GM12878 (cell line): Measurements from ENCODE around the gene RAB22A. TPM values are rescaled to one million over a fixed set of nuclear protein-coding genes. Genes with fewer than 3 reads are reported as not detected.

Experiments
- ATAC-seq: fragments of 200-7000 bp; cut with Tn5 transposase; 3 replicates; pipeline ENCODE4 v1.9.1; 2020; ENCODE audit warnings: mild to moderate bottlenecking, moderate library complexity
- BruUV-seq: library from RNA; stranded (reverse); fragments of 400-500 nt; replicated peaks from 2 replicates; lab custom pipeline; 2021; lab: Mats Ljungman, UMichigan
- CTCF ChIA-PET: fragments of 300-600 bp; sonication (Branson Sonifier 250); formaldehyde crosslinking; extraction: SDS; loops from one replicate; lab custom pipeline; 2021; ENCODE audit warnings: inconsistent platforms; lab: Yijun Ruan, JAX
- POLR2A ChIA-PET: fragments of 350-600 bp; formaldehyde crosslinking; extraction: SDS; loops from one replicate; lab custom pipeline; 2021; ENCODE audit warnings: inconsistent platforms; lab: Charles Lee
- RAD21 ChIA-PET: fragments of 300-600 bp; sonication (Branson Sonifier 250); formaldehyde crosslinking; loops from one replicate; lab custom pipeline; 2023; ENCODE audit warnings: antibody characterized with exemption; ENCODE audit not compliant: unreplicated experiment; lab: Charles Lee
- SMC1A ChIA-PET: fragments of 300-600 bp; sonication (Branson Sonifier 250); formaldehyde crosslinking; loops from one replicate; lab custom pipeline; 2023; ENCODE audit not compliant: unreplicated experiment, uncharacterized antibody; lab: Charles Lee
- DNase-seq: peaks from one replicate; pipeline ENCODE4 v3.0.0-alpha.2; 2011; ENCODE audit warnings: low read depth, low spot score
- FAIRE-seq: peaks from 3 replicates; lab custom pipeline; 2011; peaks lifted over from hg19 to GRCh38; lab: Jason Lieb, UNC
- H2AFZ ChIP-seq: 2 replicates; pipeline ENCODE4 v1.6.0; 2011; ENCODE audit warnings: low read depth, low read length, control low read depth; ENCODE audit not compliant: control insufficient read depth
- H3K27ac ChIP-seq: 2 replicates; pipeline ENCODE4 v1.5.1; 2011; ENCODE audit warnings: control low read depth; ENCODE audit not compliant: control insufficient read depth, insufficient read depth
- H3K27me3 ChIP-seq, 2 experiments: replicated peaks in 1 of 2; 2 replicates each; pipeline versions ENCODE4 v1.6.0 to v1.6.1; 2011; ENCODE audit warnings: low read length in 1 of 2; ENCODE audit not compliant: control insufficient read depth in 2 of 2, insufficient read depth in 2 of 2
- H3K36me3 ChIP-seq, 2 experiments: 2 replicates each; pipeline ENCODE4 v1.5.1; 2011; ENCODE audit warnings: low read length in 1 of 2; ENCODE audit not compliant: control insufficient read depth in 2 of 2, insufficient read depth in 2 of 2
- H3K4me1 ChIP-seq: 2 replicates; pipeline ENCODE4 v1.6.1; 2011; ENCODE audit warnings: mild to moderate bottlenecking, low read length, moderate library complexity, mixed read lengths; ENCODE audit not compliant: control insufficient read depth, insufficient read depth
- H3K4me2 ChIP-seq: 2 replicates; pipeline ENCODE4 v1.6.0; 2011; ENCODE audit warnings: control low read depth; ENCODE audit not compliant: control insufficient read depth, insufficient read depth
- H3K4me3 ChIP-seq: fragments of 200-600 bp; sonication (generic); 2 replicates; pipeline ENCODE4 v1.5.1; 2016
- H3K79me2 ChIP-seq: 2 replicates; pipeline ENCODE4 v1.6.0; 2011; ENCODE audit warnings: low read length; ENCODE audit not compliant: control insufficient read depth, insufficient read depth
- H3K9ac ChIP-seq: 2 replicates; pipeline ENCODE4 v1.8.0; 2011; ENCODE audit warnings: low read length, control low read depth, mixed read lengths; ENCODE audit not compliant: control insufficient read depth, insufficient read depth
- H3K9me3 ChIP-seq: replicated peaks from 3 replicates; pipeline ENCODE4 v1.5.1; 2011; ENCODE audit warnings: mild to moderate bottlenecking, low read length; ENCODE audit not compliant: control insufficient read depth, insufficient read depth
- H4K20me1 ChIP-seq: 2 replicates; pipeline ENCODE4 v1.6.0; 2011; ENCODE audit not compliant: control insufficient read depth, insufficient read depth
- ATF7 ChIP-seq: fragments of 450-650 bp; IDR thresholded peaks from 2 replicates; pipeline ENCODE4 v1.6.1; 2016; ENCODE audit warnings: low read depth, mild to moderate bottlenecking
- CHD1 ChIP-seq: IDR thresholded peaks from 2 replicates; pipeline ENCODE4 v1.6.1; 2012; ENCODE audit warnings: low read depth, low read length, improper control_type of control experiment
- KAT2A ChIP-seq: conservative IDR thresholded peaks from 2 replicates; pipeline ENCODE4 v1.6.1; 2011; ENCODE audit warnings: low read depth, low read length; ENCODE audit not compliant: control insufficient read depth
- MAX ChIP-seq: IDR thresholded peaks from 2 replicates; pipeline ENCODE4 v1.6.1; 2012; ENCODE audit warnings: low read depth, low read length, improper control_type of control experiment
- MTA3 ChIP-seq: IDR thresholded peaks from 2 replicates; pipeline ENCODE4 v1.6.1; 2012; ENCODE audit warnings: low read length, inconsistent platforms, borderline replicate concordance
- MYB ChIP-seq: fragments of 150-350 bp; IDR thresholded peaks from 2 replicates; pipeline ENCODE4 v1.6.1; 2014; ENCODE audit warnings: mild to moderate bottlenecking, low read depth, low read length, borderline replicate concordance
- POLR2AphosphoS2 ChIP-seq: IDR thresholded peaks from 2 replicates; pipeline ENCODE4 v1.6.1; 2011; ENCODE audit warnings: low read depth, mild to moderate bottlenecking, low read length, improper control_type of control experiment, moderate library complexity
- RB1 ChIP-seq: fragments of 450-650 bp; formaldehyde crosslinking; IDR thresholded peaks from 2 replicates; pipeline ENCODE4 v1.6.1; 2017; ENCODE audit warnings: mild to moderate bottlenecking, borderline replicate concordance
- TCF12 ChIP-seq: IDR thresholded peaks from 2 replicates; pipeline ENCODE4 v1.6.1; 2011; ENCODE audit warnings: low read depth, mild to moderate bottlenecking, low read length
- WRNIP1 ChIP-seq: IDR thresholded peaks from 2 replicates; pipeline ENCODE4 v1.6.1; 2011; ENCODE audit warnings: low read depth, low read length, improper control_type of control experiment, borderline replicate concordance
- WGBS: methylation state at CpG from one replicate; pipeline ENCODE4 v1.1.6; 2016; ENCODE audit warnings: low lambda C conversion rate; ENCODE audit not compliant: insufficient replicate concordance, insufficient coverage; ENCODE audit errors: missing lambda C conversion rate; 5-methylcytosine and 5-hydroxymethylcytosine counted together
- in situ Hi-C: fragments of 300-500 bp; cut with MboI; formaldehyde crosslinking; loops from 9 replicates; pipeline ENCODE4 v1.14.3; 2018; ENCODE audit warnings: mixed read lengths
- intact Hi-C: fragments of 100-400 bp; cut with micrococcal nuclease; formaldehyde crosslinking; loops from one replicate; pipeline ENCODE4 v1.14.2; 2022; ENCODE audit not compliant: unreplicated experiment
- polyA plus RNA-seq, 11 experiments: library from polyadenylated mRNA; depleted of rRNA in 4 of 11; unstranded in 6 of 11; stranded (reverse) in 5 of 11; fragments of >200 nt; fragmentation: Nextera tagmentation in 4 of 11; fragmentation: Illumina TruSeq in 1 of 11; extraction: Ambion mirVana in 4 of 11; extraction: Trizol in 1 of 11; gene quantifications; 1 replicate in 1 of 11; 2 replicates in 10 of 11; pipeline versions ENCODE4 v1.2.1 to v1.2.3, GENCODE V29; 2011 to 2016; ENCODE audit warnings: inconsistent platforms in 2 of 11, missing spikeins in 2 of 11, low read depth in 1 of 11
- total RNA-seq, 4 experiments: library from RNA; depleted of rRNA in 3 of 4; stranded (reverse); fragments of >200 nt in 3 of 4; fragmentation: Illumina TruSeq in 1 of 4; extraction: Trizol in 1 of 4; gene quantifications; 2 replicates each; pipeline versions ENCODE4 v1.2.1 to v1.2.3, GENCODE V29; 2013 to 2021

RAB22A gene
- total and polyA plus RNA-seq, 10 of the 15 experiments (the other 5 are each of a cell fraction or from before 2014, with no cell fraction given), result 2.7 to 12.0 (median 10.0) TPM

GRCh38 chr20:58392286-58392685, 82.8 kb downstream of the RAB22A start:
- Histone ChIP-seq H3K79me2 (peaks cover 77% of the 10 kb centered on the region), H3K27me3 (no peaks in the 10 kb centered on the region), H3K9ac (no peak overlapping the region), H3K4me1 (peaks cover 16% of the 10 kb centered on the region), H3K9me3 (no peaks in the 10 kb centered on the region; the same call in 2 of the 3 replicates), H3K36me3 (peaks cover 0 to 12% of the 10 kb centered on the region in 2 experiments; a peak in 1 of 4 replicates), H3K4me2 (peak overlapping the region; percentile 94), H2AFZ (no peak overlapping the region), H3K27ac (no peak overlapping the region), H4K20me1 (peaks cover 6% of the 10 kb centered on the region), H3K4me3 (peak overlapping the region; percentile 17; the same call in 1 of the 2 replicates)
- no TSS peak for BruUV-seq
- in situ Hi-C loops, result loop anchor here (10.0 kb wide), 3 partner anchors 263 to 997 kb away; partner anchors contain the start of genes RBM38 and STX16
- RAD21 ChIA-PET, result no interaction called here
- SMC1A ChIA-PET, result interaction anchor here (1.0 kb wide), 2 partner anchors 28 to 67 kb away, joined by 3 read pairs; no protein-coding TSS in a partner anchor
- TF ChIP-seq MTA3, result no peak
- no peak for TF ChIP-seq CHD1
- no peak for TF ChIP-seq WRNIP1
- no peak for TF ChIP-seq MYB
- no peak for TF ChIP-seq TCF12
- TF ChIP-seq ATF7, result peak; percentile 79
- TF ChIP-seq RB1, result no peak
- WGBS, result 60% methylated on average over 4 of the region's 4 CpGs
- CTCF ChIA-PET, result interaction anchor here (0.7 to 1.3 kb wide), 3 partner anchors 8 to 56 kb away, joined by 3 read pairs; no protein-coding TSS in a partner anchor
- intact Hi-C loops, result no loop called here
- ATAC-seq (no peak), DNase-seq (no peak), FAIRE-seq (no peak)
- POLR2A ChIA-PET, result no interaction called here

- Histone ChIP-seq H3K4me1 (peaks cover 16% of the 10 kb centered on the region), H3K27ac (no peak overlapping the region), H3K27me3 (no peaks in the 10 kb centered on the region), H3K36me3 (peaks cover 0 to 12% of the 10 kb centered on the region in 2 experiments; a peak in 1 of 4 replicates), H3K9ac (no peak overlapping the region), H3K9me3 (no peaks in the 10 kb centered on the region; the same call in 2 of the 3 replicates), H4K20me1 (peaks cover 6% of the 10 kb centered on the region), H2AFZ (no peak overlapping the region), H3K4me2 (peak overlapping the region; percentile 48), H3K4me3 (no peak overlapping the region), H3K79me2 (peaks cover 87% of the 10 kb centered on the region)
- RAD21 ChIA-PET, result no interaction called here
- WGBS, result 93% methylated on average over 3 of the region's 3 CpGs
- DNase-seq (no peak), ATAC-seq (no peak), FAIRE-seq (no peak)
- intact Hi-C loops (no loop called here), in situ Hi-C loops (loop anchor here (10.0 kb wide), 3 partner anchors 262 to 998 kb away; partner anchors contain the start of genes RBM38 and STX16)
- SMC1A ChIA-PET, result interaction anchor here (0.5 to 1.0 kb wide), 3 partner anchors 29 to 156 kb away, joined by 3 read pairs; no protein-coding TSS in a partner anchor
- CTCF ChIA-PET, result interaction anchor here (1.0 to 1.3 kb wide), 2 partner anchors 9 to 11 kb away, joined by 3 read pairs; no protein-coding TSS in a partner anchor
- no TSS peak for BruUV-seq
- POLR2A ChIA-PET, result no interaction called here
- TF ChIP-seq KAT2A, result no peak
- no peak for TF ChIP-seq MAX
- TF ChIP-seq POLR2AphosphoS2, result no peak
Observed at GRCh38 chr20:58393299-58393698, 83.8 kb downstream of the RAB22A start.
